Fibroblast of skin of abdomen (primary cell): ENCODE results near the gene YJEFN3. TPM values are rescaled to one million over a fixed set of nuclear protein-coding genes. Genes with fewer than 3 reads are reported as not detected.

Source experiments
- DNase-seq: peaks from one replicate; pipeline ENCODE4 v3.0.0-alpha.2; 2013
- polyA plus RNA-seq, 2 experiments: library from polyadenylated mRNA; unstranded; fragments of 120-200 nt; gene quantifications; one replicate each; pipeline ENCODE4 v1.2.1, GENCODE V29; 2013; ENCODE audit not compliant: insufficient read length in 2 of 2

Gene YJEFN3, protein sequence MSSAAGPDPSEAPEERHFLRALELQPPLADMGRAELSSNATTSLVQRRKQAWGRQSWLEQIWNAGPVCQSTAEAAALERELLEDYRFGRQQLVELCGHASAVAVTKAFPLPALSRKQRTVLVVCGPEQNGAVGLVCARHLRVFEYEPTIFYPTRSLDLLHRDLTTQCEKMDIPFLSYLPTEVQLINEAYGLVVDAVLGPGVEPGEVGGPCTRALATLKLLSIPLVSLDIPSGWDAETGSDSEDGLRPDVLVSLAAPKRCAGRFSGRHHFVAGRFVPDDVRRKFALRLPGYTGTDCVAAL
- polyA plus RNA-seq (2013, experiment 1 of 2; ENCODE audit: insufficient read length) = 3.3 TPM
- polyA plus RNA-seq (2013, experiment 2 of 2; ENCODE audit: insufficient read length) = 2.9 TPM

- peak; percentile 44 for DNase-seq
These were observed at the start of gene YJEFN3 for GRCh38 chr19:19528721-19529490. Gene YJEFN3 (plus strand): TSS chr19:19528911. CDS start chr19:19528933, 22 bp downstream.

GRCh38 chr19:19480688-19481087 lies 48.0 kb upstream of the YJEFN3 start:
- DNase-seq = no peak

GRCh38 chr19:19482809-19483596 lies 45.7 kb upstream of the YJEFN3 start:
- DNase-seq = peak; percentile 35

- DNase-seq = peak; percentile 54
These were observed 43.3 kb upstream of the YJEFN3 start for GRCh38 chr19:19485161-19485997.

DNA sequence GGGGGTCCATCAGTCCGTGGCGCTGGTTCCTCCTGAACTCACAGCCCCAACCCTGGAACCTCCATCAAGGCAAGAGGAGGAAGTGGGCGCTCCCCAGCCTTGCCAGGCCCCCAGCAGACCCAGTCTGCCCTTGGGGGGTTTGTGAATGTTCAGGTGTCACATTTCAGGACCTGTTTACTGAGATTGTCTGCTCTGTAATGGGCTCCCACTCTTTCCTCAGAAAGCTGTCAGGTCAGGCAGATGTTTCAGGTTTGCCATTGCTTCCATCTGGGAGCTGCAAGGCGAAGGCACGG lies 42.8 kb upstream of the YJEFN3 start:
- no peak for DNase-seq

DNA sequence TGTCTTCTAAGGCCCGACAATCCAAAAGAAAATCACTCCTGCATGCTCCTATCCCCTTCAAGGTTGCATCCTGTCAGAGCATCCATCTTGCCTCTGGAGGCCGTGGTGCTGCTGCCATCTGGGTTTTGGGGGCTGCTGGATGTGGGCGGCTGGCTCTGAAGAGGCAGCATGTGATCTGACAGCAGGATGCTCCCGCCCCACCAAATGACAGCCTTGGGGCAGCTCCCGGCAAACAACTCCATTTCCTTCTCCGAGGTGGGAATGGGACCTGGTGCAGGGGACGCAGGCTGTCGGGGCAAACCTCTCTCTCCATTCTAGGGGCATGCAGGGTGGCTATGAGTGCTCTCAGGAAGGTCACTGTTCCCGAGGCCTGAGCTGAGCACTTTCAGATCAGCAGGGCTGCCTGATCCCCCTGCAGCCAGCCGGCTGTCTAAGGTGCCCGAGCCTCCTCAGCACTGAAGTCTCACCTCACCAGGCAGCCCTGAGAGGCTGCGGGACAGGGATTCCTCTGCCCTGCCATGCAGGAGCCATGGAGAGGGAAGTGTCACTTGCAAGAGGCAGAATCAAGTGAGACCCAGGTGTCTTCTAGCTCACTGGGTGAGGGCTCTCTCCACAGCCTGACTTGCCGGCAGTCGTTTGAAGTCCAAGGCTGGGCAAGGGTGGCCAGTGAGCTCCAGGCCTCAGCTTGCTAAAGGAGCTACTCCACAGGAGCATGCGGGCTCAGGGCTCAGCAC lies 42.2 kb upstream of the YJEFN3 start:
- DNase-seq = no peak

DNA sequence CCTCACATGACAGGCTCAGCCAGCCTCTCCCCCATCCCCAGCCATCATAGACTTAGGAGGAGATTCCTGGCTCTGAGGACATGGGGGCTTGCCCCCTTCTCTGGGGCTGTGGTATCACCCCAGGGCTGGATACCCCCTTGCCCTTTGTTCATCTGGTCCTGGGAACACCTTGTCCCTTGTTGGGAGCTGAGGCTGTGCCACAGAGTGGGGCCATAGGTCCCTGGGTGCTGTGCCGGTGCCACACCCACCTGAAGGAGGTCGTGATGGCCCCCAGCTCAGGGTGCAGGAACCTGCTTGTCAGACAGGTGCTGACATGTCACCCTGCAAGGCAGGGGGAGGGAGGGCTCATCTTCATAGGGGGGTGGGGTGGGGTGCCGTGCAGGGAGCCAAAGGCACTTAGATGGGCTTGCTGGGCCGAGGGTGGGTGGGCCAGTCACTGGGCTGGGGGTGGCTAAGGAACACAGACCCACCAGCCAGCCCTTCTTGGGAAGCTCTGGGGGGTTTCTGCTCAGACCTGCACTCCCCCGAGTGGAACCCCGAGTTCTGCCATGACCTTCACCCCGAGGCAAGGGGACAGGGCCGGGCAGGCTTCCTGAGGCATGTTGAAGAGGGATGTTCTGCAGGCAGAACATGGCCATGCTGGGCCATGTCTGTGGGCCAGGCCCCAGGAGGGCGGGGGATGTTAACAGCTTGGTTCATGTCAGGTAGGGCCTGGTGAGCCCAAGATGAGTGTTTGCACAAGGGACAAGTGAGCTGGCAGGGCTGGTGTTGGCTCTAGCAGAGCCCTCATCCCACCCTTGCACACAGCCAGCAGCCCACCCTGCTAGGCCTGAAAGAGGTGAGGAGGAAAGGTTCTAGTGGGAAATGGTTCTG lies 41.4 kb upstream of the YJEFN3 start:
- DNase-seq = no peak

DNA sequence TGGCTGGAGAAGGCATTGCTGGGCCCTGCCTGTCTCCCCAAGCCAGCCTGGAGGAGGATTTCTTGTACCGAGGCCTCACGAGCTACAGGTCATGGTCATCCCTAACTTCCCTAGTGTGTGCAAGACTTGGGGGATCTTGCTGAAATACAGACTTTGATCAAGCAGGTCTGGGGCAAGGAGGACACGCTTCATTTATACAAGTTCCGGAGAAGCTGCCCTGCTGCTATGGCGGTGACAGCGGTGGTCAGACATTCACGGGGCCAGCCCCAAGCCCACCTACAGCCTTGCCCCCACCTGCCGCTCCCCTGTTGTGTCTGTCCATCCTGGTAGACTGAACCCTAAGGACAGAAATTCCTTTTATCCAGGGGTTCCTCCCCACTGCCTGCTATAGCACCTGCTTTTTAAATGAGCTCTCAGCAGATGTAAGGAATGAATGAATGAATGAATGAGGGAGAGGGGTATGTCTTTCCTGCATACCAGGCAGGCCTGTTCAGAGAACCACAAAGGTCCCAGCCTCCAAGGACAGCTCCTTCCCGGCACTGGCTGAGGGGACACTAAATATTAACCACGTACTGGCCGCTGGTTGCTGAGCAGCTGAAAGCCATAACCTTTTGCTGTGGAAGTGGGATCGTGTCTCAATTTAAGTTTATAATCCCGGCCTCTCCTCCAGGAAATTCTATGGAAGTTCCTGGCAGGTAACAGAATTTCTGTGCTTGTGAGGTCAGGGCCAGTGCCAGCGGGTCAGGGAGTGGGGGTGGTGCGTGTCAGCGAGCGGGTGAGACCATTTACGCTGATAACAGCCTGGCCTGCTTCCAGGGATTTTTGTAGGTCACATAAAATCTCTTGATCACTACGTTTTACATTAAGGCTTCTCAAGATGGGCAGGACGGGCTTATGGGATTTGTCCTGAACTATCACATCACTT lies 40.5 kb upstream of the YJEFN3 start:
- DNase-seq = no peak

GRCh38 chr19:19488875-19489690 lies 39.6 kb upstream of the YJEFN3 start:
- DNase-seq = peak; percentile 97

DNA sequence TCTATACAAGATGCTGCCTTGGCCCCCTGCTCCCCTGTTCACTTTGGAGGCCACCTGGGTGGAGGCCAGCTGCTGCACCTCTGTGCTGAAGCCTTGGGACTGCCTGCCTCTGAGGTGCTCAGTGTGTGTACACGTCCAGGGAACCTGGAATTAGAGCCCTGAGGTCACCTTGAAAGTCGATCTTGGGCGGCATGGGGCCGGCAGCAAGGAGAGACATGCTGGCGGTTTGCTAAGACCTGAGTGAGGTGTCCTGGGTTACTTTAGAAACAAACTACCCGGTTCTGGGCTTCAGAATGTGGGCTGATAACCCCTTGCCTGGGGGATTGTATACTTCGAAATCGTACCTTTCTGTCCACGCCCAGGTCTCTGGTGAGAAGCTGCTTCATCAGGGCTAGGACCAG lies 38.9 kb upstream of the YJEFN3 start:
- no peak for DNase-seq

DNA sequence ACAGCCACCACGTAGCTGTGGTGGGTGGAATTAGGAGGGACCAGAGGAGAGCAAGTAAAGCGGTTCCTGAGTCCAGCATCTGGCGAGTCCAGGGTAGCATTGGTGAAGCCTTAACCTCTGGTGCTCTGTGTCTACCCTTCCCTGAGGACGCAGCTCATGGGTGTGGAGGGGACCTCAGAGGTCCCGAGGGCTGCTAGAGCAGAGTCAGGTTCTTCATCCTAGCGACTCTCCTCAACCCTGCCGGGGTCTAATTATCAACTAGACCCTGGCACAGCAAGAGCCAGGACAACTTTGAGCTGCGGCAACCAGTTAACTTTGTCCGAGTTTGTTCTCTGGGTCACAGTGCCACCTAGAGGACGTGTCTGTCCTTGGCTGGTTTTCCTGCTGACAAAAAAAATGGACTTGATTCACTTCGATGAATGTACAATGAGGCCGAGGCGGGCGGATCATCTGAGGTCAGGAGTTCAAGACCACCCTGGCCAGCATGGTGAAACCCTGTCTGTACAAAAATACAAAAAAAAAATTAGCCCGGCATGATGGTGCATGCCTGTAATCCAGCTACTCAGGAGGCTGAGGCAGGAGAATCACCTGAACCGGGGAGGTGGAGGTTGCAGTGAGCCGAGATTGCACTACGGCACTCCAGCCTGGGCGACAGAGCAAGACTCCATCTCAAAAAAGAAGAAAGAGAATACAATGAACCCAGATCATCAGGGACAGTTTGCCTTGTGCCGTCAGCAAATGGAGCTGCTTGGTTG lies 38.3 kb upstream of the YJEFN3 start:
- peak; percentile 81 for DNase-seq

GRCh38 chr19:19491321-19492025 lies 37.2 kb upstream of the YJEFN3 start:
- DNase-seq = no peak

DNA sequence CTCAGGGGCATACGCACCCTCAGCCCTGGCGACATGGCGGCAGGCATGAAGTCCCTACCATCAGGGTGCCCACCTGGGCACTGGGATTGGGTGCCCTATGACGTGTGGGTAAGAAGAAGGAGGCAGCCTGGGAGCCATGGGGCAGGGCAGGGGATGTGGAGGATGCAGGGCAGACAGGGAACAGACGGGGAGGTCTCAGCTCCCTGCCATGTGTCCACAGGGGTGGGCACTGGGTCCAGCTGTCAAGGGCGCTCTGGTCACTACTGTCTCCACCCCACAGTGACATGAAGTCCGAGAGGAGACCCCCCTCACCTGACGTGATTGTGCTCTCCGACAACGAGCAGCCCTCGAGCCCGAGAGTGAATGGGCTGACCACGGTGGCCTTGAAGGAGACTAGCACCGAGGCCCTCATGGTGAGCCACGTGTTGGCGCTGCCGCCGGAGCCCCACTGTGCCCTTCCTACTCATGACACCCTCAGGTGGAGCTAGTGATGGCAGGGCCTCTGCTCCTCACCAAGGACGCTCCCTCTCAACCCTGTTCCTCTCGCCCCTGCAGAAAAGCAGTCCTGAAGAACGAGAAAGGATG lies 36.6 kb upstream of the YJEFN3 start:
- no peak for DNase-seq

DNA sequence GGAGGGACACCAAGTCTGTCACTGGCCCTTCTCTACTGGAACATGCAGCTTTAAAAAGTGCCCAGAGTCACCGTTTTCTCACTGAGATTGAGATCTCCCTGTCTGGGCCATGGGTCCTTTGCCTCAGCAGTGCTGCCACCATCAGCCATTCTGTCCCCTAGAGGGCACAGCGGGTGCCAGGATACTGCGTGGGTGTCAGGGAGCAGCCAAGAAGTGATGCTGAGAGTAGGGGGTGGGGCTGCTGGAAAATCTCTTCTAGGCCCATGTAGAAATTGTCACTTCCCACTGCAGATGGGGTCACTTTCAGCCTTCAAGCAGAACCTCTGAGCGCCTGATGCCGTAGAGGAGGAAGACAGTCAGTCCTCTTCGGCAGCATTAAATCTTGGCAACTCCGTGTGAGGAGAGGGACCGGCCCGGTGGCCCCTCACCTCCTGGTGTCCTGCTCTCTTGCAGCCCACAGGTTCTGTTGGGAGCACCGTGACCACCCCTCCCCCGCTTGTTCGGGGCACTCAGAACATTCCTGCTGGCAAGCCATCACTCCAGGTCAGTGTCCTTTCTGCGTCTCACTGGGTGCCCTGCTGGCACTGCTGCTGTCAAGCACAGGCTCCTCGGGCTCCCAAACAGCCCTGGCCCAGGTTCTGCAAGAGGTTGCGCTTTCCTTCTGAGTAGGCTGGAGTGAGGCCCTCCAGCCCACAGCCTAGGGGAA lies 34.7 kb upstream of the YJEFN3 start:
- DNase-seq = no peak

DNA sequence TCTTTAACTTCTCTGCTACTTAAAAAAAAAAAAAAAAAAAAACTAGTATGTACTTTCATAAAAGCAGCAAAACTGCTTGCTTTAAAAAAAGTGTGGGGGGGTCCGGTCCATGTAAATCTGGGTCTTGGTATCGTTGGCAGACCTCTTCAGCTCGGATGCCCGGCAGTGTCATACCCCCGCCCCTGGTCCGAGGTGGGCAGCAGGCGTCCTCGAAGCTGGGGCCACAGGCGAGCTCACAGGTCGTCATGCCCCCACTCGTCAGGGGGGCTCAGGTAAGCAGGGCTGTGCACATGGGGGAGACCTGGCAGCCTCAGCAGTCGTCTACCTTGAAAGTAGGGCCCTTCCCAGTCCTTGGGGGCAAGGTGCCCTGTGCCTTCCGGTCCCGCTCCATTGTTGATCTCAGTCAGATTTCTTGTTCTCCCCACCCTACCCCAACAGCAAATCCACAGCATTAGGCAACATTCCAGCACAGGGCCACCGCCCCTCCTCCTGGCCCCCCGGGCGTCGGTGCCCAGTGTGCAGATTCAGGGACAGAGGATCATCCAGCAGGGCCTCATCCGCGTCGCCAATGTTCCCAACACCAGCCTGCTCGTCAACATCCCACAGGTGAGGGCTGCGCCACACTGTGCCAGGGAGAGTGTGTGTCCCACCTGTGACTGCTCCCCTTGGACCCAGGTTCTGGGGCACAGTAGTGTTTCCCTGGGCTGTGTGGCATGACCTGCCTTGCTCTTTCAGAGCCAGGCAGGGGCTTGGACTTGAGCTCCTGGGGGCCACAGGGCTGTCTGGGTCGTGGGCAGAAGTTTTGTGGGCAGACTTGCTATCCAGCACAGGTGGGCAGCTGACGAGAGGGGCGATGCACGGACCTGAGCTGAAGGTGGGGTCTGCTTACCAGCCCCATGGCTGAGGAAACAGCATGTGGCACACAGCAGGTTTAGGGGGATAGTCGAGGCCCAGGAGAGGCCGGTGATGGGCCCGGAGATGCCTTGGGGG lies 32.8 kb upstream of the YJEFN3 start:
- no peak for DNase-seq
